Measurements from ENCODE around the gene DRD4. TPM values are rescaled to one million over a fixed set of nuclear protein-coding genes. Genes with fewer than 3 reads are reported as not detected.

The DRD4 gene
- 2.1 to 3.1 TPM (median 2.5 TPM) in 3 replicates for total RNA-seq

GRCh38 chr11:636511-637332, at the start of gene DRD4:
Gene DRD4 (plus strand): TSS chr11:637269. CDS start chr11:637305, 36 bp downstream.
- Mint-ChIP-seq H3K27ac (peak within 1 kb of the TSS; percentile 8), H3K4me3 (peak within 1 kb of the TSS; percentile 58), H3K36me3 (peaks cover 5% of the 10 kb centered on the region), H3K4me1 (peaks cover 16% of the 10 kb centered on the region), H3K27me3 (ENCODE audit: low read depth) (peaks cover 55% of the 10 kb centered on the region), H3K9me3 (no peaks in the 10 kb centered on the region)
- DNase-seq (ENCODE audit: low spot score in 2 of 2, unreplicated experiment in 2 of 2) = no peak
- TF ChIP-seq, protein P1, sequence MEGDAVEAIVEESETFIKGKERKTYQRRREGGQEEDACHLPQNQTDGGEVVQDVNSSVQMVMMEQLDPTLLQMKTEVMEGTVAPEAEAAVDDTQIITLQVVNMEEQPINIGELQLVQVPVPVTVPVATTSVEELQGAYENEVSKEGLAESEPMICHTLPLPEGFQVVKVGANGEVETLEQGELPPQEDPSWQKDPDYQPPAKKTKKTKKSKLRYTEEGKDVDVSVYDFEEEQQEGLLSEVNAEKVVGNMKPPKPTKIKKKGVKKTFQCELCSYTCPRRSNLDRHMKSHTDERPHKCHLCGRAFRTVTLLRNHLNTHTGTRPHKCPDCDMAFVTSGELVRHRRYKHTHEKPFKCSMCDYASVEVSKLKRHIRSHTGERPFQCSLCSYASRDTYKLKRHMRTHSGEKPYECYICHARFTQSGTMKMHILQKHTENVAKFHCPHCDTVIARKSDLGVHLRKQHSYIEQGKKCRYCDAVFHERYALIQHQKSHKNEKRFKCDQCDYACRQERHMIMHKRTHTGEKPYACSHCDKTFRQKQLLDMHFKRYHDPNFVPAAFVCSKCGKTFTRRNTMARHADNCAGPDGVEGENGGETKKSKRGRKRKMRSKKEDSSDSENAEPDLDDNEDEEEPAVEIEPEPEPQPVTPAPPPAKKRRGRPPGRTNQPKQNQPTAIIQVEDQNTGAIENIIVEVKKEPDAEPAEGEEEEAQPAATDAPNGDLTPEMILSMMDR (IDR thresholded peaks at IDR 0.05; ENCODE audit: unreplicated experiment) = no peak

GRCh38 chr11:587546-587945, 49.5 kb upstream of the DRD4 start:
- no peak overlapping the region for H3K27ac Mint-ChIP-seq
- no peak for DNase-seq (ENCODE audit: low spot score in 2 of 2, unreplicated experiment in 2 of 2)

DNA sequence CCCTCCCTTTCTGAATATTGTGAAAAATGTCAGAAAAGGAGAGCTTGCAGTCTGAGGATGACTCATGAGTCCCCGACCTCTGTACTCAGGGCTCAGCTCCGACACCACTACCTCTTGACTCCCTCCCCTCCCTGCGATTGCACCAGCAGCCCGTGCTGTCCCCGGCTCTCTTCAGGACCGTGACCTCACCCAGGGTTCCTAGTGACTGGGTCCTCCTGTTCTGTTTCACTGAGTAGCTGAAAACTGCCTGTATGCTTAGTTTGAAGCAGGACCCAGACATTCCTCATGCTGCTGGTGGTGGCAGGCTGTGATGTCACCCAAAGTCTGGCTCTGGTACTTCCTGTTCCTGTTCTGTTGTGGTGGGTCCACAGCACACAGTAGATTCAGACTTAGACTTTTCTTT, 49.1 kb upstream of the DRD4 start:
- TF ChIP-seq, protein P1 (IDR thresholded peaks at IDR 0.05; ENCODE audit: unreplicated experiment) = no peak
- Mint-ChIP-seq H3K27ac (no peak overlapping the region), H3K4me3 (no peak overlapping the region), H3K9me3 (no peaks in the 10 kb centered on the region), H3K27me3 (ENCODE audit: low read depth) (no peaks in the 10 kb centered on the region), H3K36me3 (peaks cover 36% of the 10 kb centered on the region), H3K4me1 (no peaks in the 10 kb centered on the region)
- no peak for DNase-seq (ENCODE audit: low spot score in 2 of 2, unreplicated experiment in 2 of 2)

More at GRCh38 chr11:587546-587945, 49.5 kb upstream of the DRD4 start:
- Mint-ChIP-seq H3K4me1 (no peaks in the 10 kb centered on the region), H3K36me3 (peaks cover 34% of the 10 kb centered on the region), H3K9me3 (no peaks in the 10 kb centered on the region), H3K27me3 (ENCODE audit: low read depth) (no peaks in the 10 kb centered on the region), H3K4me3 (no peak overlapping the region)
- TF ChIP-seq, protein P1 (IDR thresholded peaks at IDR 0.05; ENCODE audit: unreplicated experiment) = no peak

DNA sequence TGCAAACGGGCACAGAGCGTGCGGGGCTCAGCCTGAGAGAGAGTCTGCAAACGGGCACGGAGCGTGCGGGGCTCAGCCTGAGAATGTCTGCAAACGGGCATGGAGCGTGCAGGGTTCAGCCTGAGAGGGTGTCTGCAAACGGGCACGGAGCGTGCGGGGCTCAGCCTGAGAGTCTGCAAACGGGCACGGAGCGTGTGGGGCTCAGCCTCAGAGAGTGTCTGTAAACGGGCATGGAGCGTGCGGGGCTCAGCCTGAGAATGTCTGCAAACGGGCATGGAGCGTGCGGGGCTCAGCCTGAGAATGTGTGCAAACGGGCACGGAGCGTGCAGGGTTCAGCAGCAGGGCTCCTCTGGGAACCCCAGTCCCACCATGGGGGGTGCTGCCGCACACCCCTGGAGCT, 47.3 kb upstream of the DRD4 start:
- no peak for DNase-seq (ENCODE audit: low spot score in 2 of 2, unreplicated experiment in 2 of 2)
- H3K4me1 Mint-ChIP-seq = no peaks in the 10 kb centered on the region
- no peaks in the 10 kb centered on the region for H3K9me3 Mint-ChIP-seq

DNA sequence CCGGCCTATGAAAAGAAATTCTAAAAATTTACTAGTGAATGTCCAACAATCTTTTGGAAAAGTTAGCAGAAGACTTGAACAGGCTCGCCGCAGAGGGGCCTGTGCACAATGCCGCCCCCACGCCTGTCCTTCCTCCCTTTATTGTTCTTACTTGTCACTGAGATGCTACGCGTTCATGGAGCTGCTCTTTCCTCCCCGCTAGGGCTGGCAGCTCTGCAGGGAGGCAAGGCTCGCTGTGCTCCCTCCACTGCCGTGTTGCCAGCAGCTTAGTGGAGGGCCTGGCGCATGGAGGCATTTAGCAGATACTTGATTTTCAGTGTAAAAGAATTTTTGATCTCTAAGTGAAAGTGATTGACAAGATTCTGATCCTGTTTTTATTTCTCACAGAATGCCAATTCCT, 46.1 kb upstream of the DRD4 start:
- TF ChIP-seq, protein P1 (IDR thresholded peaks at IDR 0.05; ENCODE audit: unreplicated experiment) = no peak
- H3K27ac Mint-ChIP-seq = no peak overlapping the region
- no peaks in the 10 kb centered on the region for H3K27me3 Mint-ChIP-seq (ENCODE audit: low read depth)

More for the DNA sequence above, 47.3 kb upstream of the DRD4 start:
- H3K27me3 Mint-ChIP-seq (ENCODE audit: low read depth) = no peaks in the 10 kb centered on the region
- no peak overlapping the region for H3K27ac Mint-ChIP-seq
- peaks cover 46% of the 10 kb centered on the region for H3K36me3 Mint-ChIP-seq
- TF ChIP-seq, protein P1 (IDR thresholded peaks at IDR 0.05; ENCODE audit: unreplicated experiment) = no peak
- H3K4me3 Mint-ChIP-seq = no peak overlapping the region

More for the DNA sequence above, 46.1 kb upstream of the DRD4 start:
- H3K4me3 Mint-ChIP-seq = no peak overlapping the region
- peaks cover 47% of the 10 kb centered on the region for H3K36me3 Mint-ChIP-seq
- DNase-seq (ENCODE audit: low spot score in 2 of 2, unreplicated experiment in 2 of 2) = no peak
- H3K4me1 Mint-ChIP-seq = no peaks in the 10 kb centered on the region
- H3K9me3 Mint-ChIP-seq = no peaks in the 10 kb centered on the region

Data from mesothelial cell of epicardium (in vitro differentiated cells).